Medulla oblongata (tissue), 1 donor: ENCODE data around the gene POLA2.
A peak's percentile ranks its signal among the peaks of the same experiment; 100 is the strongest.
"Not testable (repeated sequence)": the region's sequence is repeated elsewhere in the genome, so short reads cannot be mapped to it uniquely, and the experiment has no call there.

Source experiments
- DNase-seq: peaks from one replicate; pipeline ENCODE4 v3.0.0-alpha.2; 2015; ENCODE audit errors: extremely low spot score

The POLA2 gene

GRCh38 chr11:65261591-65262380 is at the start of gene POLA2:
POLA2 (plus strand) TSS chr11:65261962; CDS start chr11:65262293, 331 bp downstream.
- DNase-seq = peak; percentile 96

GRCh38 chr11:65212226-65212801 is 49.4 kb upstream of the POLA2 start:
- DNase-seq = no peak

- DNase-seq = no peak
Observed at GRCh38 chr11:65213322-65214211, 48.2 kb upstream of the POLA2 start.

- no peak for DNase-seq
Observed at GRCh38 chr11:65214212-65214845, 47.4 kb upstream of the POLA2 start.

- DNase-seq = no peak
Observed at GRCh38 chr11:65215441-65216076, 46.2 kb upstream of the POLA2 start.

- DNase-seq = no peak
Observed at GRCh38 chr11:65216830-65217229, 44.9 kb upstream of the POLA2 start.

GRCh38 chr11:65217441-65218423 is 44.0 kb upstream of the POLA2 start:
- DNase-seq = no peak

GRCh38 chr11:65218446-65218845 is 43.3 kb upstream of the POLA2 start:
- DNase-seq = no peak

- no peak for DNase-seq
Observed at GRCh38 chr11:65219930-65220213, 41.9 kb upstream of the POLA2 start.

GRCh38 chr11:65221026-65221425 is 40.7 kb upstream of the POLA2 start:
- no peak for DNase-seq

- no peak for DNase-seq
Observed at GRCh38 chr11:65223011-65223410, 38.8 kb upstream of the POLA2 start.

- DNase-seq = no peak
Observed at GRCh38 chr11:65224930-65225278, 36.9 kb upstream of the POLA2 start.

- DNase-seq = peak; percentile 62
Observed at GRCh38 chr11:65225279-65226102, 36.3 kb upstream of the POLA2 start.

GRCh38 chr11:65226103-65226442 is 35.7 kb upstream of the POLA2 start:
- DNase-seq = no peak

GRCh38 chr11:65227879-65228278 is 33.9 kb upstream of the POLA2 start:
- DNase-seq = no peak

- DNase-seq = no peak
Observed at GRCh38 chr11:65236194-65237059, 25.3 kb upstream of the POLA2 start.

GRCh38 chr11:65238302-65238701 is 23.5 kb upstream of the POLA2 start:
- DNase-seq = not testable (repeated sequence)

- no peak for DNase-seq
Observed at GRCh38 chr11:65241134-65241533, 20.6 kb upstream of the POLA2 start.

GRCh38 chr11:65241692-65242091 is 20.1 kb upstream of the POLA2 start:
- DNase-seq = no peak
